HCT116 (cell line): ENCODE data around the gene ITPK1.

ENCODE experiments used
- CBX3 ChIP-seq: IDR thresholded peaks from 2 replicates; pipeline ENCODE4 v1.6.1; 2012; ENCODE audit warnings: low read depth
- EZH2 ChIP-seq: fragments of 200-600 bp; sonication (generic); IDR thresholded peaks from 2 replicates; pipeline ENCODE4 v1.6.1; 2017; ENCODE audit warnings: antibody characterized with exemption, mixed run types
- POLR2A ChIP-seq: IDR thresholded peaks from 2 replicates; pipeline ENCODE4 v1.7.0; 2011; ENCODE audit warnings: borderline replicate concordance; ENCODE audit not compliant: insufficient read depth, insufficient read length; ENCODE audit errors: extremely low read depth
- POLR2AphosphoS5 ChIP-seq: IDR thresholded peaks from 2 replicates; pipeline ENCODE4 v1.6.1; 2011; ENCODE audit warnings: mild to moderate bottlenecking, low read depth, low read length, moderate library complexity
- RAD21 ChIP-seq: IDR thresholded peaks from 2 replicates; pipeline ENCODE4 v1.6.1; 2012; ENCODE audit warnings: low read depth, mild to moderate bottlenecking
- SIN3A ChIP-seq: IDR thresholded peaks from 2 replicates; pipeline ENCODE4 v1.6.1; 2012; ENCODE audit warnings: low read depth
- SP1 ChIP-seq: IDR thresholded peaks from 2 replicates; pipeline ENCODE4 v1.6.1; 2012; ENCODE audit warnings: low read depth
- TCF7L2 ChIP-seq: IDR thresholded peaks from 2 replicates; pipeline ENCODE4 v1.7.0; 2011; ENCODE audit warnings: borderline replicate concordance, inconsistent platforms; ENCODE audit not compliant: insufficient read depth, insufficient read length; ENCODE audit errors: extremely low read depth
- ZNF274 ChIP-seq: fragments of 200-500 bp; sonication (Bioruptor generic); IDR thresholded peaks from 2 replicates; pipeline ENCODE4 v1.6.1; 2014; ENCODE audit warnings: mild to moderate bottlenecking, low read depth, low read length, inconsistent platforms
- TF ChIP-seq, protein P1 (sequence below): IDR thresholded peaks from 2 replicates; pipeline ENCODE4 v1.6.1; 2012; ENCODE audit warnings: low read depth
- TF ChIP-seq, protein P2 (sequence below), 3 experiments: fragments of 200-600 bp in 1 of 3; sonication (generic) in 1 of 3; IDR thresholded peaks in 2 of 3; conservative IDR thresholded peaks in 1 of 3; 2 replicates each; pipeline ENCODE4 v1.5.1; 2012 to 2017; ENCODE audit warnings: low read depth in 2 of 3, low read length in 2 of 3, antibody characterized with exemption in 1 of 3, borderline replicate concordance in 1 of 3, control low read depth in 1 of 3, mild to moderate bottlenecking in 1 of 3, mixed read lengths in 1 of 3, mixed run types in 1 of 3, moderate library complexity in 1 of 3; ENCODE audit not compliant: insufficient read depth in 1 of 3
- TF ChIP-seq, protein P3 (sequence below): IDR thresholded peaks from 2 replicates; pipeline ENCODE4 v1.6.1; 2012
- TF ChIP-seq, protein P4 (sequence below): IDR thresholded peaks from 2 replicates; pipeline ENCODE4 v1.6.1; 2012

DNA sequence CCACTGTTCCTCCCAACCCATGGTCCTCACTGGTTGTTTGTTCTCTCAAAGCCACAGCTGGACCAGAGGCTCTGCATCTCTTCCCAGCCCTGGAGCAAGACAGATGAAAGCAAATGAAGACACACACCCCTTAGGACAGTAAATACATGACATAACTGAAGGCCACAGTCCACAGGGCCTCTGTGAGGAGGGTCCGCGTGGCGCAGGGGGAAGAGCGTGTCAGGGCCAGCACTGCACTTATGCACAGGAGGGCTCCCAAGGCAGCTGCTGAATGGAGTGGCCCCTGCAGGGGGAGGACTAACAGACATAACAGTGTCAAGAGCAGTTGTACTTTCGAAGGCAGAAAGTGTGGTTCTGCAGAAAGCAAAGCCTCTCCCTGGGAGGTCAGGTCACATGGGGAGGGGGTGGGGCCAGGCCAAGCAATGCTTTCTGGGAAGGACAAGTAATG, 112.8 kb downstream of the ITPK1 start:
- no peak for TF ChIP-seq POLR2A
- TF ChIP-seq SP1, result no peak
- TF ChIP-seq, protein P1, sequence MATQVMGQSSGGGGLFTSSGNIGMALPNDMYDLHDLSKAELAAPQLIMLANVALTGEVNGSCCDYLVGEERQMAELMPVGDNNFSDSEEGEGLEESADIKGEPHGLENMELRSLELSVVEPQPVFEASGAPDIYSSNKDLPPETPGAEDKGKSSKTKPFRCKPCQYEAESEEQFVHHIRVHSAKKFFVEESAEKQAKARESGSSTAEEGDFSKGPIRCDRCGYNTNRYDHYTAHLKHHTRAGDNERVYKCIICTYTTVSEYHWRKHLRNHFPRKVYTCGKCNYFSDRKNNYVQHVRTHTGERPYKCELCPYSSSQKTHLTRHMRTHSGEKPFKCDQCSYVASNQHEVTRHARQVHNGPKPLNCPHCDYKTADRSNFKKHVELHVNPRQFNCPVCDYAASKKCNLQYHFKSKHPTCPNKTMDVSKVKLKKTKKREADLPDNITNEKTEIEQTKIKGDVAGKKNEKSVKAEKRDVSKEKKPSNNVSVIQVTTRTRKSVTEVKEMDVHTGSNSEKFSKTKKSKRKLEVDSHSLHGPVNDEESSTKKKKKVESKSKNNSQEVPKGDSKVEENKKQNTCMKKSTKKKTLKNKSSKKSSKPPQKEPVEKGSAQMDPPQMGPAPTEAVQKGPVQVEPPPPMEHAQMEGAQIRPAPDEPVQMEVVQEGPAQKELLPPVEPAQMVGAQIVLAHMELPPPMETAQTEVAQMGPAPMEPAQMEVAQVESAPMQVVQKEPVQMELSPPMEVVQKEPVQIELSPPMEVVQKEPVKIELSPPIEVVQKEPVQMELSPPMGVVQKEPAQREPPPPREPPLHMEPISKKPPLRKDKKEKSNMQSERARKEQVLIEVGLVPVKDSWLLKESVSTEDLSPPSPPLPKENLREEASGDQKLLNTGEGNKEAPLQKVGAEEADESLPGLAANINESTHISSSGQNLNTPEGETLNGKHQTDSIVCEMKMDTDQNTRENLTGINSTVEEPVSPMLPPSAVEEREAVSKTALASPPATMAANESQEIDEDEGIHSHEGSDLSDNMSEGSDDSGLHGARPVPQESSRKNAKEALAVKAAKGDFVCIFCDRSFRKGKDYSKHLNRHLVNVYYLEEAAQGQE, result no peak
- TF ChIP-seq EZH2, result no peak
- no peak for TF ChIP-seq POLR2AphosphoS5
- TF ChIP-seq, protein P2, sequence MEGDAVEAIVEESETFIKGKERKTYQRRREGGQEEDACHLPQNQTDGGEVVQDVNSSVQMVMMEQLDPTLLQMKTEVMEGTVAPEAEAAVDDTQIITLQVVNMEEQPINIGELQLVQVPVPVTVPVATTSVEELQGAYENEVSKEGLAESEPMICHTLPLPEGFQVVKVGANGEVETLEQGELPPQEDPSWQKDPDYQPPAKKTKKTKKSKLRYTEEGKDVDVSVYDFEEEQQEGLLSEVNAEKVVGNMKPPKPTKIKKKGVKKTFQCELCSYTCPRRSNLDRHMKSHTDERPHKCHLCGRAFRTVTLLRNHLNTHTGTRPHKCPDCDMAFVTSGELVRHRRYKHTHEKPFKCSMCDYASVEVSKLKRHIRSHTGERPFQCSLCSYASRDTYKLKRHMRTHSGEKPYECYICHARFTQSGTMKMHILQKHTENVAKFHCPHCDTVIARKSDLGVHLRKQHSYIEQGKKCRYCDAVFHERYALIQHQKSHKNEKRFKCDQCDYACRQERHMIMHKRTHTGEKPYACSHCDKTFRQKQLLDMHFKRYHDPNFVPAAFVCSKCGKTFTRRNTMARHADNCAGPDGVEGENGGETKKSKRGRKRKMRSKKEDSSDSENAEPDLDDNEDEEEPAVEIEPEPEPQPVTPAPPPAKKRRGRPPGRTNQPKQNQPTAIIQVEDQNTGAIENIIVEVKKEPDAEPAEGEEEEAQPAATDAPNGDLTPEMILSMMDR (IDR thresholded peaks at IDR 0.05 in 2 of 3, conservative IDR thresholded peaks at IDR 0.05 in 1 of 3; ENCODE audit: borderline replicate concordance in 1 of 3, insufficient read depth in 1 of 3, low read depth in 2 of 3, low read length in 2 of 3), result no peak
- TF ChIP-seq, protein P3, sequence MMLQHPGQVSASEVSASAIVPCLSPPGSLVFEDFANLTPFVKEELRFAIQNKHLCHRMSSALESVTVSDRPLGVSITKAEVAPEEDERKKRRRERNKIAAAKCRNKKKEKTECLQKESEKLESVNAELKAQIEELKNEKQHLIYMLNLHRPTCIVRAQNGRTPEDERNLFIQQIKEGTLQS, result no peak
- no peak for TF ChIP-seq CBX3
- TF ChIP-seq TCF7L2, result no peak
- TF ChIP-seq, protein P4, sequence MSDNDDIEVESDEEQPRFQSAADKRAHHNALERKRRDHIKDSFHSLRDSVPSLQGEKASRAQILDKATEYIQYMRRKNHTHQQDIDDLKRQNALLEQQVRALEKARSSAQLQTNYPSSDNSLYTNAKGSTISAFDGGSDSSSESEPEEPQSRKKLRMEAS, result no peak
- TF ChIP-seq SIN3A, result no peak
- TF ChIP-seq RAD21, result no peak
- TF ChIP-seq ZNF274, result no peak
